Measurements from ENCODE around the gene ALG12.

The ALG12 gene

GRCh38 chr22:49910229-49911155 is 7.7 kb downstream of the ALG12 start:
- DNase-seq, result no peak

DNA sequence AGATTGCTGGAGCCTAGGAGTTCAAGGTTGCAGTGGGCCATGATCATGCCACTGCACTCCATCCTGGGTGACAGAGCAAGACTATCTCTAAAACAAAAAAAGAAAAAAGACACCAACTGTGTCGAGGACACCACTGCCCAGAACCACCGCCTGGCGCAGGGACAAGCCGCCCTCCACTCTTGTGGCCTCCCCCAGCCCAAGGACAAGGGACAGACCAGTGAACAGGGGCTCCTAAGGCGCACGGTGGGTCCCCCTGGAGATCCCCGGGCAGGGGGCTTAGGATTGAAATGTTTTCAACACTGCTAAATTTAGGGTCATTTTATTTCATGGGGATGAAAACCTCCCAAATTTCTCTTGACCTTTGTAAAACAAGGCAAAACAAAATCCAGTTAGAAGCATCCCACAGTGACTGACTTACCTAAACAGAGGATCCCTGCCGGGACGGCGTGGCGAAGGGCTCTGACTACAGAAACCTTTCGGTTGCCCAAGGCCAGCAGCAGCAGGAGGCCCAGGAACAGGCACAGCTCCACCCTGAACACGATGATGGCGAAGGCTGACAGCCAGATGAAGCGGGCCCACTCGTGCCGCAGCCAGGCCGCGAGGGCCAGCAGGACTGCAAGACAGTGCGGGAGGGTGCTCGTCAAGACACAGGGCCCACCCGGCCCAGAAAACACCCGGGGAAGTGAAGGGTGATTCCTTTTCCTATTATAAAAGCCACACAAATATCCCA is 8.6 kb downstream of the ALG12 start:
- DNase-seq, result no peak

GRCh38 chr22:49907807-49908206 is 10.4 kb downstream of the ALG12 start:
- no peak for DNase-seq

GRCh38 chr22:49906799-49907290 is 11.4 kb downstream of the ALG12 start:
- no peak for DNase-seq

DNA sequence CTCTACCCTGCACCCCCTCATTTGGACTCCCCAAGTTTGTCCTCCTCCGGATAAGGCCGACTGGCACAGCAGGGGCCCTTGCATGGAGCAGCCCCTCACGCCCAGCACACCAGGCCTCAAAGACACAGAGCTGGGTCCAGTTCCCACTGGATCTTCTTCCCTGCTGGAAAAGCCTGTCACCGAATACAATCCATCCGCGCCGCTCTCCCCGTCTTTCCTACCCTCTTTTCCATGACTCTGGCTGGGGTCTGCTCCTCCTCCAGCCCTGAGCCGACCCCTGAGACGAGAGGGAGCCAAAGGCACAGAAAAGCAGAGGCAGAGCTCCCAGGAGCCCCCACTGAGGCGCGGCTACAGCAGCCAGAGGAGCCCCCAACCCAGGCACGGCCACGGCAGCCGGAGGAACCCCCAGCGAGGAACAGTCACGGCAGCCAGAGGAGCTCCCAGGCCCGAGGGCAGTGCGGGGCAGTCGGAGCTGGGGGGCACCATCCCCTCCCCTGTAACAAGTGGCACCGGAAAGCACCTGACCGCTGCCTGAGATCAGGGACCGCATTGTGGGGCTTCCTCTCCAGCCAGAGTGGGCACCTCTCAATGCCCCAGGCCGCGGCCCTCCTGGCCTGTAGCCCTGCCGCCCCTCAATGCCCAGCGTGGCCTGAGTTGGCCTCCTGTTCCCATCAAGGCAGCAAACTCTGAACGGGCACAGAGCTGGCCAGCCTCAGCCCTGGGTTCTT is 12.0 kb downstream of the ALG12 start:
- DNase-seq, result no peak

DNA sequence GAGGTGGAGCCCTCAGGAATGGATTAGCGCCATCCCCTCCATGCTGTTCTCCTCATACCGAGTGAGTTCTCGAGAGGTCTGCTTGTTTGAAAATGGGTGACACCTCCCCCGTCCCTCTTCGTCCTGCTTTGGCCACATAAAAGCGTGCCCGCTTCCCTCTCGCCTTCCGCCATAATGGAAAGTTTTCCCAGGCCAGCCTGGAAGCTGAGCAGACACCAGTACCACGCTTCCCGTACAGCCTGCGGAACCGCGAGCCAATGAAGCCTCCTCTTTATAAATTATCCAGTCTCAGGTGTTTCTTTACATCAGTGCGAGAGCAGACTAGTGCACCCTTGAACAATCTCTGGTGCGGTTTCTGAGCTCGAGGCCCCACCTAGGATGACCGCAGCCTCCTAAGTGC is 12.8 kb downstream of the ALG12 start:
- no peak for DNase-seq

DNA sequence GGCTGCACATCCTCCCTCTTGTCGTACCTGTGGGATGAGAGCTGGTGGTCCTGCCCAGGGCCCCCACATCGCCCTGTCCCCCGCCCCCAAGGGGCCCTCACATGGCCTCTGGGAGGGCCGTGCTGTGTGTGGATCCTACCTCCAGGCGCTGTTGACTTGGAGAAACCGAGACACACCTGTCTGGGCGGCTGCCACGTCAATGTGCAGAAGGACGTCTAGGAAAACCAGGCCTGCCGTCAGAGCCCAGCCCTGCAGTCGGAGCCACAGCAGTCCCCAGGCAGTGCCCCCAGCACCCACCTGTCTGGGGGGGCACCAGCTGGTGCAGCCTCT is 14.2 kb downstream of the ALG12 start:
- DNase-seq, result no peak

DNA sequence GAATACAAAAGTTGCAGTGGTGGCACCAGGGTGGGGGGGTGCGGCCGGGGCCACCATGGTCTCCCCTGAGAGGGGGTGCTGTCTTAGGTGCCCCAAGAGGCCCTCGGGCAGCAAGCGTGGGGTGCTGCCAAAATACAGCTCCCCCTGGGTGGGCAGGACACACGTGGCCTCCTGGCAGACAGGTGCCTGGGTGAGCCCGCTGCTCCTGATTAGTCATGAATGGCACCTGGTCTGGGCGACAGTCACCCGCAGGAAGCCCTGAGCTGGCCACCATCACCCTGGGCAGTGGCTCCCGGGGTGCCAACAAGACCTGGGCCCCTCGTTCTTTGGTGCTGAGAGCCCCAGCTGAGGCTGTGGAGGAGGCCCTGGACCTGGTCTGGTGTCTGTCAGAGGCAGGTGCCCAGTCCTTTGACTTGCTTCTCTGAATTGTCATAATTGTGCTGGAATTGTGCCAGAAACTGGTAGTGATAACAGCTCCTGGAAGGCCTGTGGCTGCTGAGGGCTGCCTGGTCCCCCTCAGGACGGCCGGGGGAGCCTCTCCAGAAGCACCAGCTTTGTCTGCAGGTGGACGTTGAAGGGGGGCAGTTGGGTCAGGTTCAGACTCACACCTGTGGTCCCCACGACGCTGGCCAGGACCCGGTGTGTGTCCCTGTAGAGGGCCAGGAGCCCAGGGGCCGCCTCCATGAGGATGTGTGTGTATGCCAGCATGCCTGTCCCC is 14.8 kb downstream of the ALG12 start:
- DNase-seq, result no peak

GRCh38 chr22:49901457-49901856 is 16.8 kb downstream of the ALG12 start:
- no peak for DNase-seq

DNA sequence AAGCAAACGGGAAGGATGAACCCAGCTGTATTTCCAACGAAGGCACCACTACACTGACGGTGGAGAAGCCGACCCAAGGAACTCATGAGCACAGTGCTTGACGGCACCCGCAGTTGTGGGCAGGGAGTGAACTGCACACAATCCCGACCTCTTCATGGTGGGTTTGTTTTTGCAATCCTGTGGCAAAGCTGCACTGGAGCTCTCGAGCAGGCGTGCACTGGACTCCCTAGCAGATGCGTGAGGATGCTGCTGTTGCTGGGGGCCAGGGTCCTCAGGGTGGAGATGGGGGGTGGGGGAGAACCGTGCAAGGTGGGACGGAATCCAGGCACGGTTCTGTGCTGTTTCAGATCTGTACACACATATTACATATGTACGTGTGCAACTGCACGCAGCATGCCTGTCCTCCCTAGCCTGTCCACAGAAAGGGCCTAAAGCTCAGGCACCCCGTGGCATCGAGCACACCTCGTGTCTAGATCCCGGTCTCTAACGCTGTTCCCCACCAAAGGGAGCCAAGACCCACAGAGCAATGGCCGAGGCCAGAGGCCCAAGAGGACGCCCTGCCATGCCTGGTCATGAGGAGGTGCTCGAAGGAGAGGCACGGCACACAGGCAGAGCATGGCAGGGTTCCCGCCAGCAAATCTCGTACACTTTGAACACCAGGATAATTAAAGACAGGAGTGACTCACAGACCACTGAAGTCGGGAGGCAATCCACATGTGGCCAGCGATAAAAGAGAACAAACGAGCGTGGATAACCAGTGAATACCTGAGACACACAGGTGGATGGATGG is 17.6 kb downstream of the ALG12 start:
- DNase-seq, result no peak

DNA sequence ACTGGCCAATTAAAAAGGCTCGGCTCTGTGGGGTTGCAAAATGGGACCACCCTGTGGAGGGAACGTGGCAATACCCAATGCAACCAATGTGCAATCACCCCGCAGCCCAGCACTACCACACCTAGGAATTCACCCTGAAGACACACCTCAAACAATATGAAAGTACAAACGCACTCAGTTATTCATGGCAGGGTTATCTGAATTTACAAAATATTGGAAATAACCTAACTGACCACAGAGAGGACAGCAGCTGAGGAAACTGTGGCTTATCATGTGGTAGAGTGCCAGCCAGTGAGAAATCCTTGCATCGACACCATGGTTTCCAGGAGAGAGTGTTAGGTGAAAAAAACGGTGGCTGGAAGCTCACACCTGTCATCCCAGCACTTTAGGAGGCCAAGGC is 18.7 kb downstream of the ALG12 start:
- no peak for DNase-seq

DNA sequence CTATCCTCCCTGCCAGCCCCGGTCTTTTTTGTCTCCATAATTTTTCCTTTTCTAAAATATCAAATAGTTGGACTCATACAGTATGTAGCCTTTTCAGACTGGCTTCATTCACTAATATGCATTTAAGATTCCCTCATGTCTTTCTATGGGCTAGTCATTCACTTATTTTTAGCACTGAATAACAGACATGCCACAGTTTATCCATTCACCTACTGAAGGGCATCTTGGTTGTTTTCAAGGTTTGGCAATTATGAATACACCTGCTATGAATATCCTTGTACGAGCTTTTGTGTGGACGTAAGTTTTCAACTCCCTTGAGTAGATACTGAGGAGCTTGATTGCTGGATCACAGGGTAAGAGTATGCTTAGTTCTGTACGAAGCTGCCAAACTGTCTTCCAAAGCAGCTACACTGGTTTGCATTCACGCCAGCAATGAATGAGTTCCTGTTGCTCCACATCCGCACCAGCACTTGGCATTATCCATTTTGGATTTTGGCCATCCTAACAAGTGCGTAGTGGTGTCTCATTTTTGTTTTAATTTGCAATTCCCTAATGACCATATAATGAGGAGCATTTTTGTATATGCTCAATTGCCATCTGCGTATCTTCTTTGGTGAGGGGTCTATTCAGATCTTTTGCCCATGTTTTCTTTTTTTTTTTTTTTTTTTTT is 21.1 kb downstream of the ALG12 start:
- DNase-seq, result no peak

DNA sequence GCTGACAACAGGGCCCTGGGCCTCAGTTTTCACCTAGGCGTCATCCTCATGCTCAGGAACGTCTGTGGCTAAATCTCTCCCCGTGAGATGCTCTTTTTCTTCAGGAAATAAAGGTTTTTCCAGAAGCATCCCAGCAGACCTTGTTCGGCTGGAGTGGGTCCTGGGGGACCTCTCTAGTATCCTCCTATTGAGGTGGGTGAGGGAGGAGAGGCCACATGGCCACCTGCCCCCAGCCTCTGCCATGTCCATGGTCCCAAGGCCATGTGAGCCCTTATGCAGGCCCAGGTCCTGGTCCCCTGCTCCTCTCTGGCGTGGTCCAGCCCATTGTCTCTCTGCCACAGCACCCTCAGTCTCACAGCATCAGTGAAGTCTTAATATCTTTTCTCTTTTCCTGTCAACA is 22.0 kb downstream of the ALG12 start:
- no peak for DNase-seq

DNA sequence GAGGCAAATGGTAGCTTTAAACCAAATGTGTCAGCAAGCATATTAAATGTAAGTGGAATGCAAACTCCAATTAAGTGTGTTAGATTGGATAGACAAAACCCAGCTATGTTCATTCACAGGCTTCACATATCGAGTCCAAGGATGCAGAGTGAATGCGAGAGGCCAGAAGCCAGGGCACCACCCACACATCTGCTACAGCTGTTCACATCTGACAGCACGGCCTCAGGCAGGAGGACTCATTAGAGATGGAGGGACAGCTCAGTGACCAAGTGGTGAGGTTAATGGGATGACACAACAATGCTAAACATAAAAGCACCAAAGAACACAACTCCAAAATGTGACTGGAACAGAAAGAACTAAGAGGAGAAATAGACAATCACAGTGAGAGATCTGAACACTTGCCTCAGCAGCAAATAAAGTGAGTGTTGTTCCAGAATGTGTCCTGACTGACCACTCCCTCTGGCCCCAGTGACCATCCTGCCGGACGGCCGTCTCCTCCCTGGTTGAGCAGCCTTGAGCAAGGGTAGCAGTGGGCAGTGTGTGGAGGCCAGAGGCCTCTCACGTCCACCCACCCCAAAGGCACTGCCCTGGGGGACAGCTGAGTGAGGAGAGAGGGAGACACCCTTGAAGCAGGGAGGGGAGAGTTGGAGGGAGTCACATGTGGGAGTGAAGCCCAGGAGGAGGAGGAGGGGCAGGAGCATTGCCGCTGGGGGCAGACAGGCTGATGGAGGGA is 23.8 kb downstream of the ALG12 start:
- DNase-seq, result no peak

- DNase-seq, result no peak
Observed at GRCh38 chr22:49893025-49893424, 25.2 kb downstream of the ALG12 start.

- DNase-seq, result no peak
Observed at GRCh38 chr22:49892226-49892899, 25.9 kb downstream of the ALG12 start.

GRCh38 chr22:49889071-49889470 is 29.2 kb downstream of the ALG12 start:
- DNase-seq, result no peak

GRCh38 chr22:49887702-49888101 is 30.5 kb downstream of the ALG12 start:
- DNase-seq, result no peak

DNA sequence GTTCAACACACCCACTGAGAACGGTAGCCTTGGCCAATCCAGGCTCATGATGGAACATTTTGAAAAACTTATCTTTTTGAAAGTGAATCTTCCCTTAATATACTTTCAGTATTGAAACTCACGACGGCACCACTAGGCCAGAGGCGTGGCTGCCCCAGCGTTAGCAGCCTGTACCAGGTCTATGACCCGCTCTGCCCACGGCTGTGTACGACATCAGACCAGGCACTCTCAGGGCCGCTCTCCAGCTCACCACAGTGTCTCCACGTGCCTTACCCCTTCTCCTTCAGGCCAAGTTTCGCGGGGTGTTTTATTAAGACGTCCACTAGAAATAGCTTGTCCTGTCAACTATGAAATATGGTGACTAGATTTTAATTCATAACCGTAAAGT is 31.2 kb downstream of the ALG12 start:
- no peak for DNase-seq

All from eye (tissue), 1 donor.